ENCODE measurements around the gene CDK5RAP2.
A peak's percentile ranks its signal among the peaks of the same experiment; 100 is the strongest.
"Not testable (repeated sequence)": the region's sequence is repeated elsewhere in the genome, so short reads cannot be mapped to it uniquely, and the experiment has no call there.

CDK5RAP2 gene

GRCh38 chr9:120580051-120580896 lies at the start of gene CDK5RAP2:
CDK5RAP2 (minus strand) TSS chr9:120580167; CDS start chr9:120579978, 189 bp downstream.
- peak; percentile 97 for DNase-seq (ENCODE audit: low spot score)

- DNase-seq (ENCODE audit: low spot score): not testable (repeated sequence)
Measured at GRCh38 chr9:120628925-120629497, 49.0 kb upstream of the CDK5RAP2 start.

DNA sequence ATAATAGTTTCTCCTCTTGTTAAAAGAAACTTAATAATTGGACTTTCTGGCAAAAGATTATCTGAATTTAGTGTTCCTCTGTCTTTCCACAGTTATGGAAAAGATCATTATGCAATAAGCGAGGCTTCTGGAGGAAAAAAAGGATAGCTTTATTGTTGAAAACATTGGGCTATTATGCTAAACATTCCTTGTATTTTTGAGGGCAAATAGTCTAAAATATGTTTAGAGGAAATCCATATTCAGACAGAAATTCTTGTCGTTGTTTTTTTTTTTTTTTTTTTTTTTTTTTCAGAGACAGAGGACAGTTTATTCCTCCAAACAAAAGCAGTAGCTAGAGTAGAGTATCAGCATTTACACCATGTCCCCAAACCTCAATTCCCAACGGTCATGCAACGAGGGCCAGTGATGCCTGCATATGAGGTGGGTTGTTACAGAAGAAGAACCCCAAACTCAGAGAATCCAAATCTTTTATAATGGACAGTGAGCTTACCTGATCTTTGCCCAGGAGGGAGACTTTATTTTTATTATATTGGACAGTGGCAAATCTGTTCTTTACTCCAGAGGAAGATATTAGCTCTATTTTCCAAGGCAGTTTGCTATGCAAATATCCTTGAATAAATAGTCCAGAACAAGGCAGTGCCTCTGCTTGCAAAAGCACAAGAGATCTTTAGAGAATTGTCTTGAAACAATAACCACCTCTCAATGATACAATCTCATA lies 48.4 kb upstream of the CDK5RAP2 start:
- DNase-seq (ENCODE audit: low spot score): no peak

GRCh38 chr9:120627073-120627472 lies 47.1 kb upstream of the CDK5RAP2 start:
- no peak for DNase-seq (ENCODE audit: low spot score)

GRCh38 chr9:120626512-120626911 lies 46.5 kb upstream of the CDK5RAP2 start:
- no peak for DNase-seq (ENCODE audit: low spot score)

DNA sequence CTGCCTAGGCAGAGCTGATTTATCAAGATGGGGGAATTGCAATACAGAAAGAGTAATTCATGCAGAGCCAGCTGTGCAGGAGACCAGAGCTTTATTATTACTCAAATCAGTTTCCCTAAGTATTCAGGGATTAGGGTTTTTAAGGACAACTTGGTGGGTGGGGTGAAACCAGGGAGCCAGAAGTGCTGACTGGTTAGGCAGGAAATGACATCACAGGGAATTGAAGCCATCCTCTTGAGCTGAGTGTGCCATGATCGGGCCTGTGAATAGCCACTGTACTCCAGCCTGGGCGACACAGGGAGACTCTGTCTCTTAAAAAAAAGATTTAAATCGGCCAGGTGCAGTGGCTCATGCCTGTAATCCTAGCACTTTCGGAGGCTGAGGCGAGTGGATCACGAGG lies 45.3 kb upstream of the CDK5RAP2 start:
- no peak for DNase-seq (ENCODE audit: low spot score)

DNA sequence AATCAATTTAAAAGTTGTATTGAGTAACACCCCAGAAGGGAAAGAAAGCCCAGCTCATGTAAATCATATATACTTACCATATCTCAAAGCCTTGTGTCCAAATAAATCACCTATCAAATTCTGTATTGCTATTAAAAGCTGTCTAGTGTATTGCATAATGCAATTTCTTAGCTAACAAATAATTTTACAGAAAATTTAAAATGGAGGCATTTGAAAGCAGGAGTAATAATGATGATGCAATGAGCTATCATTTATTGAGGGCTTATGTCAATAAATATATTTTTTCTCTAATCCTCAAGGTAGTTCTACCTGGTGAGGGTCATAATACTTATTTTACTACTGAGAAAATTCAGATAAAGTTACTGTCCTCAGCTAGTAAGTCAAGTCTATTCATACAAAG lies 42.8 kb upstream of the CDK5RAP2 start:
- DNase-seq (ENCODE audit: low spot score): no peak

GRCh38 chr9:120621941-120622340 lies 42.0 kb upstream of the CDK5RAP2 start:
- no peak for DNase-seq (ENCODE audit: low spot score)

DNA sequence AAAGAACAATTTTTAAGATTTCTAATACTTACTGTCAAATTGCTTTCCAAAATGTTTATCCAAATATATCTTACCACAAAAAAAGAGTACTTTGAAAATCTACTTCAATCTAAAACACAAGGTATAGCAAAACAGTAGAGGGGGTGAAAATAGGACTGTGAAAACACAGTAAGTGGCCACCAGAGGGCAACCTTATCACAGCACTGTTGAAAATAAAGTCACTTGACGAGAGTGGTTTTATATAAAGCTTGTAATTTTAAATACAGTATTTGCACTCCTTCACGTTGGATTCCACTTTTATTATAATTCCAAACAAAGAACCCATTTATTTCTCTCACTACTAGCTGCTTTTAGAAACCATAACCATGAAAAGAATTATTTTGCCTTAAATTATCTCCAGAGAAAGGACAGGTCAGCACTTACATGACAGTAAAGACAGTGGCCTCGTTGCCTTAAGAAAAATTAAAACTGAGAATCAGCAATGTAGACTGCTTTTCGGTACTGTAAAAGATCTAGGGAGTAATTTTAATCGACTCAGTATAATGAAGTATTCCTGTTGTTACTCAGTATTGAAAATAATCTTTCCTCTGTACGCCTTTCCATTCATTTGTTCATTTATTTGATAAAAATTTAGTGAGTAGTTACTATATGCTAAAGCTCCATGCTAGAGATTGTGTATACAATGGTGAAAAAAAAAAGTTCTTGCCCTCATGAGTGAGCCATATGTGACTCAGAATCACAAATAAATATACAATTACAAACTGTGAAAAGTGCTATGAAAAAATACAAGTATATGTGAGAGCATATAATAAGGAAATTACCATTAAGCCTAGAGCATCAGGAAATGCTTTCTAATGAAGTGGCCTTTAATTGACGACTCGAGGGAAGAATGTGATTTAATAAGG lies 40.0 kb upstream of the CDK5RAP2 start:
- DNase-seq (ENCODE audit: low spot score): peak; percentile 78

GRCh38 chr9:120616966-120617935 lies 37.3 kb upstream of the CDK5RAP2 start:
- DNase-seq (ENCODE audit: low spot score): no peak

DNA sequence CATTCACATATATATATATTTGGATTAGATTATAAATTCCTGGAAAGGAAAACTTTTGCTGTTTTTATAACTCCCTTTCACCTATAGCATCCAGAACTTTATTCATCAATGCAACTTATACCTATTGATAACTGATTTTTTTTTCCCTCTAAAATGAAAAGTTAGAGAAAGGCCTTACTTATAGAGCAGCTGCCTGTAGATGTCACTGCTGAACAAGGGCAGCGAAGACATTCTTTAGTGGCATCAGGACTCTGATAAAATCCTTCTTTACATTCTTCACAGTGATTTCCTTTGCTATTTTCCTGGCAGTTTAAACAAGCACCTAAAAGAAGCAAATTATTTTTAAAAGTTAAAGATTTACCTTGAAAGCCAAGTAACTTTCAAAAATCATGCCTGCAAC lies 32.3 kb upstream of the CDK5RAP2 start:
- DNase-seq (ENCODE audit: low spot score): peak; percentile 11

DNA sequence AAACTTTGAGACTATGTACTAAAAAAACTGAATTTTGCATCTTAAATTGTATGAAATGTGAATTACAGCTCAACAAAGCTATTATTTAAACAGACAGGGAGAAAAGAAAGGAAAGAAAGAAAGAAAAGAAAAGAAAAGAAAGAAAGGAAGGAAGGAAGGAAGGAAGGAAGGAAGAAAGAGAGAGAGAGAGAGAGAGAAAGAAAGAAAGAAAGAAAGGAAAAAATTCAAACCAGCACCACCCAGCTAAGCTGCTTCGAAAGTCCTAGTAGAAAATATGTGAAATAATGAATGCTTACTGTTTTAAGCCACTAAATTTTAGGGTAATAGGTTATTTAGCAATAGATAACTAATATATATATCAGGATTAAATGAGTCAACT lies 31.7 kb upstream of the CDK5RAP2 start:
- no peak for DNase-seq (ENCODE audit: low spot score)

GRCh38 chr9:120610975-120611689 lies 31.2 kb upstream of the CDK5RAP2 start:
- DNase-seq (ENCODE audit: low spot score): peak; percentile 27

DNA sequence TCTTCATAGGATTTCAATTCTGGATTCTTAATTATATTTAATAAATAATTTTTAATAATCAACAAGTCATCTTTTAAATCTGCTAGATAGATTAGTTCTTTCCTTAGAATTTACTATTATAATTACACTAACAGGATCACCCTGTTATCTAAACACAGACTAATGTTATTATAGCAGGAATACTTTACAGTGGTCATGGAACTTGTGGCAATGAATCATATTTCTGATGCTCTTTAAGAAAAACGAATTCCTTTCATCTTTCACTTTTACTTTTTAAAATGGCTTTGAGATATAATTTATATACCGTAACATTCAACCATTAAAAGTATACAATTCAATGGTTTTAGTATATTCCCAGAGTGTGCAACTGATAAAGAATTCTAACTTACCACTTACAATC lies 29.7 kb upstream of the CDK5RAP2 start:
- no peak for DNase-seq (ENCODE audit: low spot score)

DNA sequence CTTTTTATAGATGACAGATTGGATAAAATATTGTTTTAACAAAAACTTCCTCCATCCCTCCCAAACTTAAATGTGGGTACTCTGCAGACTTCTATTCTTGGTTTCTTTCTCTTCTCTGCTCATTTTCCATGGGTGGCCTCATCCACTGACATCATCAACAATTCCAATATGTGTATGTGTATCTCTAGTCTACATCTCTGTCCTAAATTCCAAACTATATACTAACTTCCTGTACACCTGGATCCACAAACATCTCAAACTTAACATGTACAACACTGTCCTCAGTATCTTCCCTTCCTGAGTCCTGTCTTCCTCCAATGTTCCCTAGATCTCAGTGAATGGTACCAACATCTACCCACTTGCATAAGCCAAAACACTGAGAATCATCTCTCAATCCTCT lies 28.5 kb upstream of the CDK5RAP2 start:
- DNase-seq (ENCODE audit: low spot score): no peak

GRCh38 chr9:120603591-120603990 lies 23.6 kb upstream of the CDK5RAP2 start:
- no peak for DNase-seq (ENCODE audit: low spot score)

GRCh38 chr9:120603010-120603409 lies 23.0 kb upstream of the CDK5RAP2 start:
- no peak for DNase-seq (ENCODE audit: low spot score)

GRCh38 chr9:120593955-120594277 lies 13.9 kb upstream of the CDK5RAP2 start:
- DNase-seq (ENCODE audit: low spot score): no peak

DNA sequence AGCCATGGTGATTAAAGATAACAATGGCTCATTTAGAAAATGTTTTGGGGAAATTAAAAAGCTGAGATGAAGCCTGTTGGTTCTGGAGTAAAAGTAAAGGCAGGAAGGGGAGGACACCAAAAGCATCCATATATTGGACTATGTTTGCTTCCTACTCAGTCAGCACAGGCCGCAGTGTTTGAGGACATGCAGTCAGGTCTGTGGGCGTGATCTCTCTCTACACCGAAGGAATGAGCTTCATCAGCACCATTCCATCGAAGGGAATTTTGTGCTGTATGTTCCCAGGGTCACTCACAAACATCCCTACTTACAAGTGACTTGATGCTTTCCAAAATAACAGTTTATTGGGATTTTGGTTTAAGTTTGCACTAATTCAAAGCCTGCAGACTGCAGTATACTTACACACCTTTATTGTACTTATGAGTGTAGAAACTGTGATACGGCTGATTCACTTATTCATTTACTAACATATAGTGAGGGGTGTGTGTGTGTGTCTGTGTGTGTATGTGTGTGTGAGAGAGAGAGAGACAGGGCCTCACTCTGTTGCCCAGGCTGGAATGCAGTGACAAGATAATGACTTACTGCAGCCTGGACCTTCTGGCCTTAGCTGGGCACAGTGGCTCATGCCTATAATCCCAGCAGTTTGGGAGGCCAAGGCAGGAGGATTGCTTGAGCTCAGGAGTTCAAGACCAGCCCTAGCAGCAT lies 13.4 kb upstream of the CDK5RAP2 start:
- DNase-seq (ENCODE audit: low spot score): no peak

DNA sequence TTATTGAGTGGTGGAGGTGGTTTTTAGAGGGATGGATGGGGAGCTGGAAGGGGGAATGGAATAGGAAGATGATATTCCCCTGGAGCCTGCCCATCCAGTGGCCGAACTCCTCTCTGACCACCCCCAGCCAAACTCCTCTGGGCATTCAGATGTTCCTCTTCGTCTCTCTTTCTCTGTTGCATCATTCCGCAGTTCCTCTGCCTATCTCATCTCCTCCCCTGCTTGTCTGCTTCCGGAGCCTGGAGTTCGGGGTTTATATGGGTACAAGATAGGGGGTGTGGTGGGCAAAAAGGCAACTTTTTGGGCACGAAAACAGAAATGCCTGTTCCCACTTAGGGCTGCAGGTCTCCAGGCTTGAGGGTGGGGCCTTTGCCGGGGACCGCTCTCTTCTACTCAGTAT lies 12.2 kb upstream of the CDK5RAP2 start:
- no peak for DNase-seq (ENCODE audit: low spot score)
